Sigmoid colon (tissue), 4 donors: ENCODE measurements around the gene TRABD2B.

Experiments
- CTCF ChIP-seq, 4 experiments: fragments of 450-650 bp in 3 of 4; fragments of 200-600 bp in 1 of 4; IDR thresholded peaks; one replicate each; pipeline ENCODE4 v1.5.1; 2016 to 2019; ENCODE audit warnings: antibody characterized with exemption in 4 of 4, mild to moderate bottlenecking in 3 of 4, moderate library complexity in 2 of 4
- EP300 ChIP-seq, 4 donors: sonication (generic); formaldehyde crosslinking; IDR thresholded peaks; one replicate each; pipeline ENCODE4 v1.6.1; 2017; ENCODE audit warnings: antibody characterized with exemption in 4 of 4
- POLR2A ChIP-seq, 2 donors: fragments of 450-650 bp; IDR thresholded peaks; one replicate each; pipeline ENCODE4 v1.6.1; 2016; ENCODE audit warnings: antibody characterized with exemption in 2 of 2, mild to moderate bottlenecking in 2 of 2, moderate library complexity in 2 of 2

GRCh38 chr1:47964636-47965035 lies 32.5 kb downstream of the TRABD2B start:
- TF ChIP-seq POLR2A (IDR thresholded peaks at IDR 0.05) (no peak), CTCF (IDR thresholded peaks at IDR 0.05) (no peak), EP300 (IDR thresholded peaks at IDR 0.05) (no peak)
